Measurements from ENCODE around the gene TTN.

Gene TTN

DNA sequence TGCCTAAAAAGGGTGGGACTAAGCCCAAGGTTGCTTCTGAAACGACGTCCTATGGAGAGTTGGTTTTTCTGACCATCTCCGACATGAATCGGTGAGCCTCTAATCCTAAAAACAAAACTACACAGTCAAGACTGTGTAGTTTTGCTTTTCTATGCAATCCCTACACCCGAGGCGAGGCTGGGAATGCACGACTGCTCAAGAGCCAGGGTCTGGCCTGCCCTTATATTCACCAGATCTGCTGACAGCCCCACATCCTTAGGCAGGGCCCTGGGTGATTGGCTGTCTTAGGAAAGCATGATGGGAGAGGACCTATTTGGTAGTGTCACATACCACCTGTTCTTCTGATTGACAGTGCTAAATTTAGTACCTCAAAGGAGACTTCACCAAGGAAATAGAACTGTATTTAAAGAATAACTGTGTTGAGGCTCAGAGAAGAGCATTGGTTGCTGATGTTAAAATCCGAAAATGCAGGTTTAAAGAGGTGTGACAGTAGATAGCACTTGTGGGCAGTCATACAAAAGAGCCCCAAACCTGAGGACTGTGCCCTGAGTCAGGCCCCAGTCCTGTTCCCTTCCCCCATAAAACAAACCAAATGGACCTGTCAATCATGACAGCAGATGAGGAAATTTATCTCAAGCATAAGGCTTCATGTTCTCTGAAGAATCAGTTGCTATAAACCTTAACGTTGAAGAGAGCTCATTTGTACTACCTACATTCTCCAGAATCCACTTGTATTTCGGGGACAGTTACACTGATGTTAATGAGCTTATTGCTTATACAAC, at the start of gene TTN:
TSS of gene TTN (minus strand) at position 197 of the 782 bp plus-strand sequence. CDS start 2,781 bp downstream, outside the sequence.
- DNase-seq (ENCODE audit: low read depth) = no peak
- TF ChIP-seq, protein P1, sequence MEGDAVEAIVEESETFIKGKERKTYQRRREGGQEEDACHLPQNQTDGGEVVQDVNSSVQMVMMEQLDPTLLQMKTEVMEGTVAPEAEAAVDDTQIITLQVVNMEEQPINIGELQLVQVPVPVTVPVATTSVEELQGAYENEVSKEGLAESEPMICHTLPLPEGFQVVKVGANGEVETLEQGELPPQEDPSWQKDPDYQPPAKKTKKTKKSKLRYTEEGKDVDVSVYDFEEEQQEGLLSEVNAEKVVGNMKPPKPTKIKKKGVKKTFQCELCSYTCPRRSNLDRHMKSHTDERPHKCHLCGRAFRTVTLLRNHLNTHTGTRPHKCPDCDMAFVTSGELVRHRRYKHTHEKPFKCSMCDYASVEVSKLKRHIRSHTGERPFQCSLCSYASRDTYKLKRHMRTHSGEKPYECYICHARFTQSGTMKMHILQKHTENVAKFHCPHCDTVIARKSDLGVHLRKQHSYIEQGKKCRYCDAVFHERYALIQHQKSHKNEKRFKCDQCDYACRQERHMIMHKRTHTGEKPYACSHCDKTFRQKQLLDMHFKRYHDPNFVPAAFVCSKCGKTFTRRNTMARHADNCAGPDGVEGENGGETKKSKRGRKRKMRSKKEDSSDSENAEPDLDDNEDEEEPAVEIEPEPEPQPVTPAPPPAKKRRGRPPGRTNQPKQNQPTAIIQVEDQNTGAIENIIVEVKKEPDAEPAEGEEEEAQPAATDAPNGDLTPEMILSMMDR (IDR thresholded peaks at IDR 0.05; ENCODE audit: control insufficient read depth, insufficient read depth, low read depth, low read length, missing control alignments) = no peak
- no peak within 1 kb of the TSS for H3K4me3 ChIP-seq (ENCODE audit: control insufficient read depth, low read depth, low read length)

DNA sequence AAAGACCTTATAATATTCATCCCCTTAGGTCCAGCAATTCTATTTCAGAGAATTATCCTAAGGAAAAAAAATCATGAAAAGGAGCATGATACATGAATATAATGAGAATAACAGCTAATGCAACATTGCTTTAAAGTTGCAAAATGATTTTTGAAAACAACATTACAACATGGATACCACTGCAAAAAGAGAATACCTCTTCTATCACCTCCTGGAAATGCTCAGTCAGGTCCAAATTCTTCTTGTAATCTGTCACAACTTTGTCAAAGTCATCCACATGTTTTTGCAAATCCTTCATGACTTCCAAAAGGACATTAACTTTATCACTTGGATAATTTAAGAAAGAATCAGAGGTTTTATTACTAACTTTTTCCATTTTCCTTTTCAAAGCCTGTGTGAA, 47.9 kb upstream of the TTN start:
- no peak overlapping the region for H3K4me3 ChIP-seq (ENCODE audit: control insufficient read depth, low read depth, low read length)
- TF ChIP-seq, protein P1 (IDR thresholded peaks at IDR 0.05; ENCODE audit: control insufficient read depth, insufficient read depth, low read depth, low read length, missing control alignments) = no peak
- no peak for DNase-seq (ENCODE audit: low read depth)

DNA sequence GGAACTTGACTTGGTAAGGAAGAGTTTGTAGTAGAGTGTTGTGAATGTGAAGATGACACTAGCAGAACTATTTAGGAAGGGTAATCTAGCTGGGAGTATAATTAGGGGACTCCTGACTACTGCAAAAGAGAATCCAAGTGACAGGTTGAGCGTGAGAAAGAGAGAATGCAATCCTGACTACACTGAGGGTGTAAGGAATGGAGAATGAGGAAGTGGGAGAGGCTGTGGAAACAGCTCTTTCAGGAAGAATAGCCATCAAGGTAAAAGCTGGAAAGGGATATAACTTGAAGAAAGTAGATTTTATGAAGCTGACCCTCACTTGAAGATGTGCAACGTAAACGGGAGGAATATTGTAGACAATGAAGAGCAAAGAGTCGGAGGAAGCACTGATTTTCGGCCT, 41.1 kb upstream of the TTN start:
- no peak for DNase-seq (ENCODE audit: low read depth)
- TF ChIP-seq, protein P1 (IDR thresholded peaks at IDR 0.05; ENCODE audit: control insufficient read depth, insufficient read depth, low read depth, low read length, missing control alignments) = no peak
- no peak overlapping the region for H3K4me3 ChIP-seq (ENCODE audit: control insufficient read depth, low read depth, low read length)

DNA sequence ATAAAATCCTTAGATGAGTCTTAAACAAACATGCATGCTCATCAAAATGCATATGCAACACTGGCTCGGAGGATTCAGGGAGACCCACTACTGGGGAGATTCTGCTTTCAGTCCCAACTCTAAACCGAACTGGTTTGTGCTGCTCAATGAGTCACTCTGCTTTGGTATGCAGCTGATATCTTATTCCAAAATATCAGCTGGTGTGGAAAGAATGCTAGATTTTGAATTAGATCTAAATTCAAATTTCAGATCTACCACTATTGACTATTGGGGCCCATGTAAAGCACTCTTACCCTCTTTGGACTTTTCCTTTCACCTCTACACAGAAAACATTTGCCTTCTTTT, 39.2 kb upstream of the TTN start:
- H3K4me3 ChIP-seq (ENCODE audit: control insufficient read depth, low read depth, low read length) = no peak overlapping the region
- TF ChIP-seq, protein P1 (IDR thresholded peaks at IDR 0.05; ENCODE audit: control insufficient read depth, insufficient read depth, low read depth, low read length, missing control alignments) = no peak
- no peak for DNase-seq (ENCODE audit: low read depth)

DNA sequence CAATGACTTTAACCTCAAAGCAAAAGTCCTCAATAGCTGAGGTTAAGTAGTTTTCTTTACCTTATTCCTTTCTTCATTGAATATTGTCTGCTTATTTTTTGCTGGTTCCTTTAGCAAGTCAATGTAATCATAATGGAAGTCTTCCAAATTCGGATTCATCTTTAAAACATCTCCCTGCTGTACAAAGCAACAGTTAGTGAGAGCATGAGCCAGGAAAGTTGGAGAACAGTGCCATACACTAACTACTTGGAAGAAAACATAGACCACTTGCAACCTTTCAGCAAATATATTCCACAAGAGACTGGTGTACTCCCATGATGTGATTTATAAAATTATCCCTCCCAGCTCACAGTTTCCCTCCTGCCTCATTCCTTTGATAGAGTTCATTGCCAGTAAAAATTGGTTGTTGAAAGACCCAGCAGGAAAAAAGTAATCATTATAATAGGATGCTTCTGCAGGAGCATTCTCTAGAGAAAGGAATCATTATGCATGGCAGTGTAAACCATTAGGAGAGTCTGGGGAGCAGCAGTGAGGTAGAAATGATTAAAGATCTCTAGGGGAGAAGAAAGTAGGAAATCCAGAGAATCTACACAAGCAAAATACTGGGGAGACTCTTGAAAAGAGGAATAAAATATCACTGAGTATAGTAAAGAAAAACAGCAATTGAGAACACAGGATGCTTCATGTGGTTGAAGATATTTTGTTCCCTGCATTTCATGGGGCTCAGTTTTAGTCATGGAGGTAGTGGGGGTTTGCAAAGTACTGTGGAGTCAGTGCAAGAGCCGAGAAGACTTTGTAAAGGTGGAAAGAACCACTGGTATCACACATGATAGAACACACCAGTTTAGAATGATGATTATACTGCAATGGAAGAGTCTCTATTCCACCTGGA, 38.6 kb upstream of the TTN start:
- H3K4me3 ChIP-seq (ENCODE audit: control insufficient read depth, low read depth, low read length) = no peak overlapping the region
- DNase-seq (ENCODE audit: low read depth) = peak; percentile 28
- TF ChIP-seq, protein P1 (IDR thresholded peaks at IDR 0.05; ENCODE audit: control insufficient read depth, insufficient read depth, low read depth, low read length, missing control alignments) = no peak

DNA sequence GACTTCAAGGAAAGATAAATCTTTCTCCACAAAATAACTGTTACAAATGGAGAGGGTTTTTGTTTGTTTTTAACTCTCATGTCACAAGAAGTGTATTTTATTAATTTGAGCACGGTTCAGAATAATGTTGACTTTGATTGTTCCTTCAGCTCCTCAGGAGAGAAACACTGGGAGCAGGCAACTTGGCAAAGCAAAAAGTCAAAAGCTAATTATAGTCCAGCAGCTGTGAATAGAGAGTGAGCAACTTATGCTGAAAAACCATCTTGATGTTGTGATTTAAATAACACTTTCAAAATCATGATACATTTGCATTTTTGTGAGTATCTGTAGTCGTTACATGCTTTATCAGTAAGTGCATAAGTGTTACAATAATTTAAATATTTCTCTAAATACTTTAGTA, 37.5 kb upstream of the TTN start:
- no peak overlapping the region for H3K4me3 ChIP-seq (ENCODE audit: control insufficient read depth, low read depth, low read length)
- TF ChIP-seq, protein P1 (IDR thresholded peaks at IDR 0.05; ENCODE audit: control insufficient read depth, insufficient read depth, low read depth, low read length, missing control alignments) = no peak
- DNase-seq (ENCODE audit: low read depth) = no peak
